Body of pancreas (tissue), 4 donors: ENCODE measurements around the gene P2RX6. TPM values are rescaled to one million over a fixed set of nuclear protein-coding genes. Genes with fewer than 3 reads are reported as not detected.

Source experiments
- ATAC-seq: fragments of 150-250 bp; one replicate; pipeline ENCODE4 v1.9.1; 2016
- DNase-seq, 4 donors: peaks; one replicate each; pipeline ENCODE4 v3.0.0-alpha.2; 2019
- H3K27ac ChIP-seq, 4 donors: fragments of 200-600 bp; sonication (generic); 1 replicate in 3 of 4; 2 replicates in 1 of 4; pipeline versions ENCODE4 v1.5.1 to v1.6.1; 2016 to 2019; ENCODE audit warnings: mild to moderate bottlenecking in 1 of 4, mixed read lengths in 1 of 4, moderate library complexity in 1 of 4
- H3K27me3 ChIP-seq, 2 donors: fragments of 200-600 bp; sonication (generic); one replicate each; pipeline ENCODE4 v1.6.0; 2016; ENCODE audit warnings: mild to moderate bottlenecking in 1 of 2
- H3K36me3 ChIP-seq, 2 donors: fragments of 200-600 bp; sonication (generic); replicated peaks in 1 of 2; 2 replicates each; pipeline ENCODE4 v1.5.1; 2016; ENCODE audit warnings: low read depth in 2 of 2; ENCODE audit not compliant: insufficient read depth in 1 of 2
- H3K4me1 ChIP-seq: fragments of 200-600 bp; sonication (generic); one replicate; pipeline ENCODE4 v1.6.0; 2016
- H3K4me3 ChIP-seq, 2 donors: fragments of 200-600 bp; sonication (generic); 1 replicate in 1 of 2; 2 replicates in 1 of 2; pipeline ENCODE4 v1.5.1; 2016 to 2019
- H3K9me3 ChIP-seq, 3 donors: fragments of 200-600 bp; sonication (generic); 1 replicate in 2 of 3; 2 replicates in 1 of 3; pipeline ENCODE4 v1.5.1; 2016
- CTCF ChIP-seq, 7 experiments: fragments of 450-650 bp in 4 of 7; fragments of 200-600 bp in 3 of 7; sonication (generic) in 3 of 7; IDR thresholded peaks; one replicate each; pipeline ENCODE4 v1.5.1; 2016 to 2019; ENCODE audit warnings: antibody characterized with exemption in 7 of 7
- POLR2A ChIP-seq, 3 donors: fragments of 450-650 bp; IDR thresholded peaks; one replicate each; pipeline ENCODE4 v1.6.1; 2016; ENCODE audit warnings: antibody characterized with exemption in 3 of 3, mild to moderate bottlenecking in 2 of 3
- WGBS, 2 donors: methylation state at CpG; one replicate each; pipeline ENCODE4 v1.1.5; 2017; 5-methylcytosine and 5-hydroxymethylcytosine counted together
- intact Hi-C: fragments of 100-400 bp; cut with DNase I; formaldehyde crosslinking; loops from one replicate; pipeline ENCODE4 v1.15.1; 2023
- total RNA-seq, 2 donors: library from RNA; depleted of rRNA; stranded (reverse); fragments of >200 nt; gene quantifications; one replicate each; pipeline ENCODE4 v1.1.0, GENCODE V29; 2016

Gene P2RX6
- total RNA-seq, 2 donors from 2014 or later = not detected

DNA sequence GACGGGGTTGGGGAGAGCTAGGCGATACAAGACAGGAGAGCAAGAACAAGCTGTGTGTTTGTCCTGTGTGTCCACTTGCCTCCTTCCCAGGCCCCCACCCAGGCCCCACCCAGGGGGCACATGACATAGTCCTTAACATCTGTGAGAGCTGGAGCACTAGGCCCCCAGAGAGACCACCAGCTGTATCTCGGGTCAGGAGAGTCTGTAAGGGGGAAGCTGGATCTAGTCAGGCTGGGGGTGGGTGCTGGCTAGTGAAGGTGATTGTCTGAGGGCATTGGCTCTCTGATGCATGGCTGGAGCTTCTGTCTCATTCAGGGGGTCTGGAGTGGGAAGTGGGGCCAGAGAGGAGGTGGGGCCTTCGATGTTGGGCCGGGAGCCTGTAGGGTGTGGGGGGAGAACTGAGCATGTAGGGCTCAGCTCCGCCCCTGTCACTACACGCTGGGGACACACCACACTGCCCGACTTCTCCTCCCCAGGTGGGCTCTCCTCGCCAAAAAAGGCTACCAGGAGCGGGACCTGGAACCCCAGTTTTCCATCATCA is 571 bp downstream of the P2RX6 start:
- H3K9me3 ChIP-seq = no peaks in the 10 kb centered on the region
- TF ChIP-seq CTCF (IDR thresholded peaks at IDR 0.05) = no peak
- no peak for TF ChIP-seq POLR2A (IDR thresholded peaks at IDR 0.05)
- intact Hi-C loops = loop anchor here (10.0 kb wide), 1 partner anchor 51 kb away; the partner anchor contains the start of gene AIFM3
- DNase-seq (no peak), ATAC-seq (no peak)
- peaks cover 16% of the 10 kb centered on the region for H3K4me1 ChIP-seq
- H3K4me3 ChIP-seq = no peak overlapping the region
- no peak overlapping the region for H3K27ac ChIP-seq
- WGBS, 2 donors = 57 to 78% methylated on average over 6 to 10 of the region's 10 CpGs
- H3K27me3 ChIP-seq = no peaks in the 10 kb centered on the region
- no peaks in the 10 kb centered on the region for H3K36me3 ChIP-seq

- TF ChIP-seq POLR2A (IDR thresholded peaks at IDR 0.05) = no peak
- no peak for TF ChIP-seq CTCF (IDR thresholded peaks at IDR 0.05)
- H3K9me3 ChIP-seq = no peaks in the 10 kb centered on the region
- H3K4me1 ChIP-seq = peaks cover 16% of the 10 kb centered on the region
- no peaks in the 10 kb centered on the region for H3K36me3 ChIP-seq
- DNase-seq = no peak
- no peak overlapping the region for H3K27ac ChIP-seq
- H3K4me3 ChIP-seq = no peak overlapping the region
- ATAC-seq = no peak
- WGBS, 2 donors = 71 to 72% methylated on average over 13 of the region's 13 CpGs
- intact Hi-C loops = loop anchor here (10.0 kb wide), 1 partner anchor 52 kb away; the partner anchor contains the start of gene AIFM3
- H3K27me3 ChIP-seq = no peaks in the 10 kb centered on the region
Measured at GRCh38 chr22:21016644-21017420, 1.9 kb downstream of the P2RX6 start.

GRCh38 chr22:21018314-21018713 is 3.3 kb downstream of the P2RX6 start:
- H3K9me3 ChIP-seq = no peaks in the 10 kb centered on the region
- ATAC-seq (no peak), DNase-seq (no peak)
- intact Hi-C loops = loop anchor here (10.0 kb wide), 1 partner anchor 54 kb away; the partner anchor contains the start of gene AIFM3
- no peak overlapping the region for H3K4me3 ChIP-seq
- H3K4me1 ChIP-seq = peaks cover 16% of the 10 kb centered on the region
- 89 to 92% methylated on average over 3 to 4 of the region's 4 CpGs for WGBS, 2 donors
- TF ChIP-seq CTCF (IDR thresholded peaks at IDR 0.05) (no peak), POLR2A (IDR thresholded peaks at IDR 0.05) (no peak)
- H3K36me3 ChIP-seq = no peaks in the 10 kb centered on the region
- H3K27me3 ChIP-seq = no peaks in the 10 kb centered on the region
- no peak overlapping the region for H3K27ac ChIP-seq

GRCh38 chr22:21020802-21021429 is 6.0 kb downstream of the P2RX6 start:
- no peaks in the 10 kb centered on the region for H3K9me3 ChIP-seq
- no peaks in the 10 kb centered on the region for H3K4me1 ChIP-seq
- DNase-seq = no peak
- H3K36me3 ChIP-seq = no peaks in the 10 kb centered on the region
- H3K4me3 ChIP-seq = no peak overlapping the region
- peak in 2 of 7 experiments; percentile 7 to 9 for TF ChIP-seq CTCF (IDR thresholded peaks at IDR 0.05)
- no peak for TF ChIP-seq POLR2A (IDR thresholded peaks at IDR 0.05)
- no peak for ATAC-seq
- intact Hi-C loops = no loop called here
- H3K27ac ChIP-seq = no peak overlapping the region
- no peaks in the 10 kb centered on the region for H3K27me3 ChIP-seq
- 45 to 50% methylated on average over 7 of the region's 7 CpGs for WGBS, 2 donors
